ENCODE data around the gene AMER2.
"Not testable (repeated sequence)": the region's sequence is repeated elsewhere in the genome, so short reads cannot be mapped to it uniquely, and the experiment has no call there.

The AMER2 gene

GRCh38 chr13:25166306-25166705, 5.8 kb downstream of the AMER2 start:
- no peak for DNase-seq
- intact Hi-C loops (cut with DNase I): no loop called here

- intact Hi-C loops (cut with DNase I): no loop called here
These were observed 6.4 kb downstream of the AMER2 start for GRCh38 chr13:25165663-25166062.

GRCh38 chr13:25165163-25165562, 6.9 kb downstream of the AMER2 start:
- DNase-seq: peak in 17 of 42 donors; percentile 23 to 69 (median 41)
- intact Hi-C loops (cut with DNase I): not testable (repeated sequence)

More at GRCh38 chr13:25165663-25166062, 6.4 kb downstream of the AMER2 start:
- peak in 13 of 42 donors; percentile 19 to 75 (median 49) for DNase-seq

- intact Hi-C loops (cut with DNase I): no loop called here
- no peak for DNase-seq
These were observed 14.4 kb downstream of the AMER2 start for GRCh38 chr13:25157681-25158080.

GRCh38 chr13:25153736-25154135, 18.4 kb downstream of the AMER2 start:
- intact Hi-C loops (cut with DNase I): no loop called here
- peak in 33 of 42 donors; percentile 26 to 83 (median 61) for DNase-seq

- no peak for DNase-seq
- intact Hi-C loops (cut with DNase I): no loop called here
These were observed 20.4 kb downstream of the AMER2 start for GRCh38 chr13:25151626-25152195.

GRCh38 chr13:25149711-25150110, 22.4 kb downstream of the AMER2 start:
- peak in 6 of 42 donors; percentile 26 to 61 (median 49) for DNase-seq
- intact Hi-C loops (cut with DNase I): no loop called here

GRCh38 chr13:25148402-25148771, 23.7 kb downstream of the AMER2 start:
- intact Hi-C loops (cut with DNase I): no loop called here
- DNase-seq: no peak

- intact Hi-C loops (cut with DNase I): no loop called here
These were observed 24.3 kb downstream of the AMER2 start for GRCh38 chr13:25147638-25148401.

GRCh38 chr13:25143706-25144105, 28.4 kb downstream of the AMER2 start:
- intact Hi-C loops (cut with DNase I): no loop called here
- DNase-seq: no peak

More at GRCh38 chr13:25147638-25148401, 24.3 kb downstream of the AMER2 start:
- DNase-seq: no peak

GRCh38 chr13:25141042-25141441, 31.0 kb downstream of the AMER2 start:
- no peak for DNase-seq
- intact Hi-C loops (cut with DNase I): no loop called here

GRCh38 chr13:25137788-25138115, 34.3 kb downstream of the AMER2 start:
- DNase-seq: no peak
- intact Hi-C loops (cut with DNase I): no loop called here

GRCh38 chr13:25136880-25137787, 35.0 kb downstream of the AMER2 start:
- intact Hi-C loops (cut with DNase I): no loop called here
- peak in 8 of 42 donors; percentile 30 to 66 (median 46) for DNase-seq

- intact Hi-C loops (cut with DNase I): no loop called here
- DNase-seq: no peak
These were observed 36.2 kb downstream of the AMER2 start for GRCh38 chr13:25135896-25136295.

- intact Hi-C loops (cut with DNase I): no loop called here
- DNase-seq: no peak
These were observed 39.2 kb downstream of the AMER2 start for GRCh38 chr13:25132751-25133390.

- intact Hi-C loops (cut with DNase I): no loop called here
- no peak for DNase-seq
These were observed 40.1 kb downstream of the AMER2 start for GRCh38 chr13:25131881-25132420.

- DNase-seq: no peak
- intact Hi-C loops (cut with DNase I): no loop called here
These were observed 41.1 kb downstream of the AMER2 start for GRCh38 chr13:25130944-25131343.

- intact Hi-C loops (cut with DNase I): no loop called here
- no peak for DNase-seq
These were observed 53.6 kb downstream of the AMER2 start for GRCh38 chr13:25118378-25118905.

GRCh38 chr13:25117312-25117711, 54.8 kb downstream of the AMER2 start:
- no peak for DNase-seq
- intact Hi-C loops (cut with DNase I): no loop called here
